Left ventricle myocardium superior (tissue), 1 donor: ENCODE results near the gene PLEKHA1. TPM values are rescaled to one million over a fixed set of nuclear protein-coding genes. Genes with fewer than 3 reads are reported as not detected.

Experiments used
- ATAC-seq: fragments of 200-7000 bp; cut with Tn5 transposase; one replicate; pipeline ENCODE4 v1.9.1; 2020; ENCODE audit warnings: mild to moderate bottlenecking, moderate library complexity
- DNase-seq: peaks from one replicate; pipeline ENCODE4 v3.0.0-alpha.2; 2020
- intact Hi-C: fragments of 100-400 bp; cut with micrococcal nuclease; formaldehyde crosslinking; loops from one replicate; pipeline ENCODE4 v1.11.0; 2022
- long read RNA-seq: library from polyadenylated mRNA; unstranded; transcript quantifications from one replicate; pipeline ENCODE4 v2.0.0, GENCODE V29; 2021
- total RNA-seq: library from RNA; stranded (reverse); fragmentation: NEBNext Ultra II Directional; extraction: Animal tissue kit (Norgen Biotek cat#: 25700); gene quantifications from one replicate; pipeline ENCODE4 v1.2.1, GENCODE V29; 2021
- donor health status: DM: no; HTN: yes; CAD: no; lungs with severe emphysema.

The PLEKHA1 gene
- total RNA-seq: 71.1 TPM
- long read RNA-seq, partial matches to known transcripts: 16 of 129 reads
- long read RNA-seq, other reads (novel, unspliced or antisense): 112 of 129 reads

DNA sequence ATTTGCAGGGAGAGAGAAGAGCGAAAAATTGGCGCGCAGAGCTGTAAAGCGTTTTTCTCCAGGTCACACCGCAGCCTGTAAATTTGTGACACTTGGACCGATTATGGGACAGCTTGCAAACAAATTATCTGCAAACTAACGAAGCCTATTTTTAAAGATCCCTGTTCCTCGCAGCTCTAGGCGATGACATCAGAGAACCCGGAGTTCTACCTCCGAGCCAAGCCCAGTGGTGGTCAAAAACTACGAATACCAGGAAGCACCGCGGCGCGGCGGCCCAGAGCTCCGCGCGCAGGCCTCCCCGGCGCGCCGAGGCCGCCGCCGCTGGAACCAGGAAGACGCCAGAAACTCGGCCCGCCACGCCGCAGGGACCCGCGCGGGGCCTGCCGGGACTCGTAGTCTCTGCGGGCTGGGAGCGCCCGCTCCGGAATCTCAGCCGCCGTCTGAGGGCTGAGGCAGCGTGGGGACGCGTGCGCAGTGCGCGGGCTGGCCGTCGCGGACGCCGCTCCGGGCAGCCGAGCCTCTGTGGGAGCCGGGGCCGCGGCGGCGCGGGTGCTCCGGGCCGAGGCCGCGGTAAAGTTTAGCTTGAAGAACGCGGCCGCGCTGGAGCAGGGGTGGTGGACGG, at the start of gene PLEKHA1:
Gene PLEKHA1, plus strand, starts transcription at position 472 of the 622 bp plus-strand sequence. CDS start 18,493 bp downstream, outside the sequence.
- DNase-seq: peak; percentile 98
- intact Hi-C loops: no loop called here
- ATAC-seq: peak; percentile 91

DNA sequence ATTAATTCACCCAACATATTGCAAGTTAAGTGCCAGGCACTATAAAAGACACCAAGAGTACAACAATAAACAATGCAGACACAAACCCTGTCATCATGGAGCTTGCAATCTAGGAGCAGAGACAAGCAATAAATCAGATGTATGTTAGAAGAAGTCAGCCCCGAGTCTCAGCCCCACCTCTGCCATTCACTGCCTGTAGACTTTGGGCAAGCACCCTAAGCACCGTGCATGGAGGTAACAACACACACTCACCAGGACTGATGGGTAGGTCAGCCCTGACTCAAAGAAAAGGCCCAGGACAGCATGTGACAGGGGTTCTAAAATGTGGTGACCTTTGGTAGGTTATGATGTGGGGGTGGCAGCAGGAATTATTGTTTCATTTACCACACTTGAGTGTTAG, 49.3 kb upstream of the PLEKHA1 start:
- intact Hi-C loops: no loop called here
- no peak for DNase-seq
- ATAC-seq: no peak

DNA sequence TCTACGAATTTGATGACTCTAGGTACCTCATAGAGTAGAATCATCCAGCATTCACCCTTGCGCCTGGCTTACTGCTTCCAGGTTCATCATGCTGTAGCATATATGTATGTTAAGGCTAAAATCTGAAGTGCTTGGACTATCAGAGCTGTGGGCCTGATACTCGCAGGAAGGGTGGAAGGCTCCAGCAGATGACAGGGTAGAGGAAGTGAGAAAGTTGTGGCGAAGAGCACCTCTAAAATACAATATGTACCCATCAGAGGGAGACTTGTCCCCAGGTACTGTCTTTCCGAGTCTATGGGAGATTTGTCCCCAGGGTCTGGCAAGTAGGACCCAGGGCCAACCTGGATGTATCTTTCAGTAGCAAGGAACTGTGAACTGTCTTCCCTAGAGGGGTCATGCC, 48.1 kb upstream of the PLEKHA1 start:
- ATAC-seq: no peak
- intact Hi-C loops: no loop called here
- DNase-seq: no peak

DNA sequence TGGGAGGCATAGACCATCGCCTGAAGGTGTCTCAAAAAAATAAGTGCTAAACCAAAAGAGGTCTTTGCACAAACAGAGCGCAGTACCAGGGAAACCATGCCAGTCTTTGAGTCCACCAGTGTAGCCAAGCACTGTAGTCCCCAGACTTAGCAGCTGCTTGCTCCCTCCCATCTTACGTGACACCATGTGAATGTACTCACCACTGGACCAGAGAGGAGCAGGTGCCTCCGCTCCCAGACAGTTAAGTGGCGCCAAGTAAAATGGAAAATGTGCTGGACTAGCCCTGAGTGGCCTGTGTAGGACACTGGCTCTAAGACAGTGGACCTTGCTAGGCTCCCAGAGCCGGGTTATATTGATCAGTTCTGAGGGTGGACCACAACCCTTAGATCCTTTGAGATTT, 47.7 kb upstream of the PLEKHA1 start:
- DNase-seq (no peak), ATAC-seq (no peak)
- intact Hi-C loops: no loop called here

DNA sequence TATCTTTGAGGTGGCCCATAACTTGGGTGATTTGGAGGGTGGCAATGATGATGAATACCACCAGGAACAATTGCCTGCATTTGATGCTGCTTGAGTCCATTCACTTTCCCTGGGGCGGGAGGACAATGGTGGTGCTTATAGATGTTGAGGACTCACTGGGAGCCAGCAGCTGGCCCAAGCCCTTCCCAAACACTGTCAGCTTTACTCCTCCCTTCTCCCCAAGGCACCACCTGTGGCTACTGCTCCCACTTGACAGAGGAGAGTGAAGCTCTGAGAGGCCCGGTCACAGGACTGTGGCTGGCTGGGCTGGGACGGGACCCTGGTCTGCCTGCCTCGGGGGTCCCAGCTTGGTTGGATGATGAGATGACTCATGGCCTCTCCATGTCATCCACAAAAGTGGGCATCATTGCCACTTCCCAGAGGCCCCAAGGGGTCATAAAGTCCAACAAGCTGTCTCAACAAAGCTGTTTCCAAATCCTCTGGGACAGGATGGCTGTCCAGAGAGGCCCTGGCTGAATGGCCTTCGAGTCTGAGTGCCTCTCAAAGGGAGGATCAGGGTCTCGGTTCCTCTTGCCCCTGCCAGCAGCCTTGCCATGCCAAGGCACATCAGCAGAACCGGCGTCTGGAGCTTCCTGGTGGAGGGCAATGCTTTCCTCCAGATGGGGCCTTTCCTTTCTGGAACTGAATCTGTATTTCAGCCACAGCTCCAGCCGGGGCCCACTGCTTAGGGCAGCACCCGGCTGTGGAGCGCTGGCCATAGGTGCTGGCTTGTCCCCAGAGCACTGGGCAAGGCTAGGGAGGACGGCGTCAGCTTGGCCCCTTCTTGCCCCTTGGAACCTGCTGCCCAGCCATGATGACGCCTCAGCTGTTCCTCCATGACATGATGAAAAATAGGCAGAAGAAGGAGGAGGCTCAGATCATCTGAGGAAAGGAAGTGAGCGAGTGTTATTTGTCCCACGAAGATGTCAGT, 47.0 kb upstream of the PLEKHA1 start:
- DNase-seq (no peak), ATAC-seq (no peak)
- intact Hi-C loops: no loop called here

DNA sequence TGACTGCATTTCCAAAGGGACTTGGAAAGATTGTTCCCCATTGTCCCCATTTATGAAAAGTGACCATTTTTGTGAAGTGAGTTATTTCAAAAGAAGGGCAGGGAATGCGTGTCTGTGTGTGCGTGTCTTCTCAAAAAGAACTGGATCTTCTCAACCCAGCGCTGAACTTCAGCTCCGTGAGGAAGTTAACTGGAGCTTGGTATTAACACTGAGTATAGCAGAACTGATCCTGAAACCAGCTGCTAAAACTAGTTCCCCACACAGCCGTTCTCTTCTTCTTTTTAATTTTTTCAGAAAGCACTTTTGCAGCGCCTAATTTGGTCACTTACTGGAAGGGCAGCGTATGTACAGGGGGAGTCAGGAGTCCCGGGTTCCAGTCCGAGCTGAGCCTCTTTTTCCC, 45.8 kb upstream of the PLEKHA1 start:
- DNase-seq (no peak), ATAC-seq (peak; percentile 39)
- intact Hi-C loops: no loop called here

DNA sequence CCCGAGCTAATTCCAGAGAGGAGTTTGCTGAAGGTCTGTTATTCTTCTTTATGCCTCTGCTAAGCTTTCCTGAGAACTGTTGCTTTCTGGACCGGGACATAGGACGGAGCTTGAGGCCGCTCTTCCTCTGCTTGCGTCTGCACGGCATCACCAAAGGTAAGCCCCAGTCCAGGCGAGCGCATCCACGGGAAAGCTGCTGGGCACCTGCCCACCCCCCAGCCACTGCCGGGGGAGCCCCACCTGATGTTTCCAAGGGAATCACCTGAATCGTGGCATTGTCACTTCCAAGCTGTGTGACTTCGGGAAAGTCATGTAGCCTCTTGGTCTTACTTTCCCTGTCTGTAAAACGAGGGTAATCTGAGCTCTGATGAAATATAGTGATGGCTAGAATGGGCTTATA, 45.1 kb upstream of the PLEKHA1 start:
- intact Hi-C loops: no loop called here
- no peak for DNase-seq
- ATAC-seq: no peak

DNA sequence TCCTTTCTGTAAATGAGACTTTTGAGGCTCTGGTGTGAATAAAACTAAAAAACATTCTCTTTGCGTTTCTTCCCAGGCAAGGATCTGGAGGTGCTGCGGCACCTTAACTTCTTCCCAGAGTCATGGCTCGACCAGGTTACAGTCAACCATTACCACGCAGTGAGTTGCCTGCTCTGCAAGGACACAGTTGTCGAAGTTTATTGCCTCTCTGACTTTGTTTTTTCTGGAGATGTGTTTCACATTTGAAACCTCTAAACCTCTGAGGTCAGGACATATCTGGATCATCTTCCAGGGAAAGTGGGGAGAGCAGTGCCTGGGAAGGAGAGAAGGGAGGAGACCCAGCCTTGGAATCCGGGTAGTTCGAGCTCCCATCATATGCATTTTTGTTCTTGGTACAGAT, 43.4 kb upstream of the PLEKHA1 start:
- DNase-seq (no peak), ATAC-seq (no peak)
- intact Hi-C loops: no loop called here

DNA sequence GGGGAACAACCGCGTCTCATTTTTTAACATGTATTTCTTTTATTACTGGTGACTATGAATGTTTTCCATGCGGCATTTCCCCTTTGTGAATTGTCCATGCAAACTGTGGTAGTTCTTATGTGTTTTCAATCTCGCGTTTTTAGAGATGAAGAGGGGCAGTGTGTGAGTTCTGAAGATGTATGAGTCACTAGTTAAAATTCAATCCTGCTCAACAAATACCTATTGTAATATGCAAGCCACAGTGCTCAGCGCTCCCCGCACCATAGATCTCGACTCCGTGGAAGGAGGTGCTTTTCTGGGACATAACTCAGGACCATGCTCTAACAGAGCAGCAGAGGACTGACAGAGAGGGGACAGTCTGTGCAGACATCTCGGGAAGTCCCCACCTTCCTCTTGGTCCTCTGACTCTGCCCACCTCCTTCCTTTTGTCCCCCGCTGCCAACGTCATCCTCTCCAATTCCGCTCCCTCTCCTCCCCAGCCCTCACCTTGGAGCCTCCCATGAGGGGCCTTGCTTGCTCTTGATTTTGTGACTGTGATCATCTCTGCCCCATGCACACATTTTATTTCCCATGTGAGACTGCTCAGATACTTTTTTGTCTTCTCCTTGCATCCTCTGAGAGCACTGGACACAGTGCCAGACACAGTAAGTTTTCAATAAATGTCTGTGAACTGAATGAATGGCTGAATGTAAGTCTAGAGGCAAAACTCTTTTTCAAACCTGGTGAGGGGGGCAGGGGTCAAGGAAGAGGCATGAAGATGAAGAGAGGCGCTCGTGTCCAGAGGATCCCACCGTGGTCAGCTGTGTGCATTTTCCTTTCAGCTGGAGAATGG, 42.7 kb upstream of the PLEKHA1 start:
- intact Hi-C loops: no loop called here
- ATAC-seq (no peak), DNase-seq (no peak)

DNA sequence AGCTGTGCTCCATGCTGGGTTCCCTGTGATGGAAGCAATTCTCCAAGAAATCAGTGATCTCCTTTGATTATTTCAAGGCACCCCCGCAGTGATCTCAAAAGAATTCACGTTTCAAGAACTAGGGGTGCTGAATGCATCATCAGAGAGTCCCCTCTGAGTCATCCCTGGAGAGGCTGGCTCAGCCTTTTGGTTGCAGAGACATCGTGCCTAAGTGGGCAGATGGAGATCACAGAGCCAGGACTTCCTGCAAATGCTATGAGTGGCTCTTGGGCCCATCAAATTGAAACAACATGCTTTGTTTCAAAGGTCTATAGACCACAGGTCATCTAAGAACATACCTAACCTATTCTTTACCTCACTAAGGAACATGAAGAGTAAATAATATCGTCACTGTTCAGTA, 41.5 kb upstream of the PLEKHA1 start:
- no peak for ATAC-seq
- DNase-seq: no peak
- intact Hi-C loops: no loop called here

DNA sequence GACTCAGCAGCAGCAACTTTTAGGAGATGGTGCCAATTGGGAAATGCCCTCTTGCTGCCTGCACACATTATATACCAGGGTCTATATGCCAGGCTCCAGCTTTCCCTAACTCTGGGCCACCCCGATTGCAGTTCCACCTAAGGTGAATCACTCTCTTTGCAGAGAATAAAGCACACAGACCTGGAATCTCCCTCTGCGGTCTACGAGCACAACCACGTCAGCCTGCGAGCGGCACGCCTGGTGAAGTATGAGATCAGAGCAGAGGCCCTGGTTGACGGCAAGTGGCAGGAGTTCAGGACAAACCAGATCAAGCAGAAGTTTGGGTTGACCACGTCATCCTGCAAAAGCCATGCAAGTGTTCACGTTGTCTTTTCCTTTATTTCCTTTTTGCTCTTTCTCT, 38.2 kb upstream of the PLEKHA1 start:
- intact Hi-C loops: loop anchor here (5.0 kb wide), 1 partner anchor 39 kb away; no protein-coding TSS in a partner anchor
- ATAC-seq: no peak
- no peak for DNase-seq

DNA sequence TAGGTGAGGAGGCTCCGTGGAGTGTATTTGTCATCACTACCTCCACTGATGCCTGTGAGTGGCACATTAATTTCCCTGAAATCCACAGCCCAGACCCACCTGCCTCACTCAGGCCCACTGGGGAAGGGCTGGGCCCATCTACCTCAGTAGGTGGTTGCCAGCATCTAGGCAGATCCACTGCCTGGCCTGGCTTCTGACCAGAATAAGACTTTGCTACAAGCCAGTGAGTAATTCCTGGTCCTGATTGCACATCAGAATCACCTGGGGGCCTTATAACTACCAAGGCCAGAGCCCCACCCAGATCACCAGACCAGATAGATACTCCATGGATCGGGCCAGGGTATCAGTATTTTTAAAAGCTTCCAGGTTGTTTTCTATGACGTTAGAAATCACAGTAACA, 37.5 kb upstream of the PLEKHA1 start:
- intact Hi-C loops: loop anchor here (5.0 kb wide), 1 partner anchor 40 kb away; no protein-coding TSS in a partner anchor
- no peak for DNase-seq
- ATAC-seq: no peak

DNA sequence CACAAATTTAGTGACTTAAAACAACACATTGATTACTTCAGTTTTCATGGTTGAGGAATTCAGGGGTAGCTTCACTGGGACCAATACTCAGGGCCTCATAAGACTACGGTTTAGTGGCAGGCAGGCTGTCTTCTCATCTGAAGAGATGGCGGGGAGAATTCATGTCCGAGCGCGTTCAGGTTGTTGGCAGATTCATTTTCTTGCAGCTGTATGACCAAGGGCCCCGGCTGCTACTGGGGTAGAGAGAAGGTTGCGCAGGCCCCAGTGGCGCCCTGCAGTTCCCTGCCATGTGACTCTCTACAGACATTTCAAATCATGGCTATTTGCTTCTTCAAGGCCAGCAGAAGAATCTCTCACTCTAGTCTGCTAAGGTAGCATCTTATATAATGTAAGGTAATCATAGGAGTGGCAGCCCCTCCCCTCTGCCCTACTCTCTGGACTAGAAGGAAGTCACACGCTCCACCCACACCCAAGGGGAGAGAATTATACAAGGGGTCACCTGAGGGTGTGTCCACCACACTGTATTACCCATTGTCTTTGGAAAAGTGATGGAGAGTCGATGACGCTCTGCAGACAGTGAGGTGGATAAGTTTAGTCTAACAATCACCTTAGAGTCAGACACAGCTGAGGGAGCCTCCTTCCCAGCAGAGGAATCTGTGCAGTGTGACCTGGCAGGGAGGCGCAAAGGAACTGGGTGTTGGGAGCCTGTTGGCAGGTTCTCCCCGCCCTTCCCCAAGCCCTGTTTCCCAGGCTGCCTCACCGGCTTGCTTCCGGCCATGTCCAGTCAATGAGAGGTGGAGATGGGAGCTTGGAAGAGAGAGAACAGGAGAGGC, 35.7 kb upstream of the PLEKHA1 start:
- ATAC-seq (peak; percentile 48), DNase-seq (no peak)
- intact Hi-C loops: loop anchor here (5.0 kb wide), 1 partner anchor 42 kb away; no protein-coding TSS in a partner anchor

DNA sequence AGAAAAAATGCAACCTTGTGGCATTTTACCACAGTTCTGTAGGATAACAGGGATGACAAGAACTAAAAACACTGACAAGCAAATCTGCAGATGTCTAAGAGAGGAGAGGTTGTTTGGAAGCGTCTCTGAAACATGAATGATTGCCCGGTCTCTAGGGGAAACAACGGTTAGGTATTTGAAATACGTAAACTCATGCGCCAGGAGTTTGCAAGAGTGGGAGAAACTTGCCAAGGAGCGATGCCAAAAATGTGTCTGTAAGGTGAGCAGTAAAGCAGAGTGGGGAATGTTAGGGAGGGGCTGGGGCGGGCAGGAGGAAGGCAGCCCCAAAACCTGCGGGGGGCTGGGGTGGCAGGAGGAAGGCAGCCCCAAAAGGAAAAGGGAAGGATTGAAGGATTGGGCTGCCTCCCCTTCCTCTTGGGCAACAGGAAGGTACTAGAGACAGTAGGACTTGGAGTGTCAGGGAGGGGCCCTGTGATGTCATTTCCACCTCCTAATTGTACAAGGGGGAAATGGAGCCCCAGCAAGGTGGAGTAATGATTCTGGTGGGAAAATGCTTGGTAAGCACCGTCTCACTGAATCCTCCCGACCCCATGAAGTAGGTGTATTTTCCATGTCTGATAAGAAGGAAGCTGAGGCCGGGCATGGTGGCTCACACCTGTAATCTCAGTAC, 33.2 kb upstream of the PLEKHA1 start:
- peak; percentile 45 for DNase-seq
- intact Hi-C loops: loop anchor here (10.0 kb wide), 1 partner anchor 94 kb away; no protein-coding TSS in a partner anchor
- peak; percentile 82 for ATAC-seq

DNA sequence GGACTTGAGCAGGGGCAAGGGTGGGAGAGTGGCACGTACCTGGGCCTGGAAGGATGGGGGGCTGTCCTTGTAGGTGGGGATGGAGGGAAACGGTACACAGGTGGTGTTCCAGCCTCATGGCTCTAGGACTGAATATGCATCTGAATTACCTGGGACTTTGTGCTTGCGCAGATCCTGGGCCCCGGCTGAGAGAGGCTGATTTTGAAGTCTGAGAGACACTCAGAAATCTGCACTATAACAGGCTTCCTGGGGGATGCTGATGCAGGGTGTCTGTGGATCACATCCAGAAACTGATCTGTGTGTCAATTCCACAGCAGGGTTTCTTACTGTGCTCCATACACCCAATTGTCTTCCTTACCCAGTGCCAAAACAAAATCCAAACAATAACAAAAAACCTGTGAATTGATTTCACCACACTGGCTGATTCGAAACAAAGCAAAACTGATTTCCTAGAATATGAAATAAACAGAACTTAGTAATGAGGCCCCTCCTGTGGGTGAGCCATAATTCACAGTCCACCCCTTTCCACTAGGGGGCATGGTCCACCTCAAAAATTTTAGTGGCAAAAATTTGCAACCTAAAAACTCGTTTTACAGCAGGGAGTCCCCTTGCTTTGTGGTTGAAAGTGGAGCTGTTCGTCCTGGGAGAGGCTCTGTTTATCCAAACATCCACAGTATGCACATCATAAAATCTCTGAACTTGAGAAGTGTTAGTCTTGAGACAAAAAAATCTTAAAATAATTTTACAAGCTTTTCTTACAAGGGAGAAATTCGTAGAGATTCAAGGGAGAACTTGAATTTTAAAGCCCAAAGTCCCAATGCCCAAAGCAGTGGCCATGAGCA, 32.0 kb upstream of the PLEKHA1 start:
- intact Hi-C loops: loop anchor here (10.0 kb wide), 1 partner anchor 92 kb away; no protein-coding TSS in a partner anchor
- DNase-seq (no peak), ATAC-seq (peak; percentile 42)

DNA sequence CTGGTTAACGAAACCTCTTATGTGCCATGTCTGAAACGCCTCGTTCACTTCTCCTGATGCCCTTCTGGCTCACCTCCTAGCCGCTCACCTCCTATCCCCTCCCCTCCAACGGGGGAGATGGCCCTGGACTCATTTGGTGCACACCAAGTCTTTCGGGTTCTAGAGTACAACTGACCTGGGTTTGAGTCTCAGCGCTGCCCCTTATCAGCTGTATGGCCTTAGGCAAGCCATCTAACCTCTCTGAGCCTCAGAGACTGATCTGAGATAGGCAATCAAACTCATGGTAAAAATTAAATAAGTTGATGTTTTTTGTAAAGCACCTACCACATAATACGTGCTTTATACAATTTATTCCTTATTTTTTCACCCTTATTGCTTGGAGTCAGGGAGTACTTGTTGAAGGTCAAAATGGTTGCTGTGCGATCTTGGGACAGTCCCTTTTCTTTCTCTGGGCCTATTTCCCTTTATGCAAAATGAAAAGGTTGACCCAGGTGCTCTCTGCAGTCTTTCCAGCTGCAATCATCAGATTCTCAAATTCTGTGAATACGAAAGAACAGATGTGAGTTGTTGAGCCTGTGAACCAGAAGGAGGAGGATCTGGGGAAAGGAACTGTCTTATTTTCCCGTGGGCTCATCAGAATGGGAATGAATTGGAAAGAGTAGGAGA, 31.2 kb upstream of the PLEKHA1 start:
- intact Hi-C loops: loop anchor here (10.0 kb wide), 1 partner anchor 92 kb away; no protein-coding TSS in a partner anchor
- ATAC-seq: no peak
- no peak for DNase-seq
